Neuronal stem cell (in vitro differentiated cells): ENCODE results near the gene RABL6.

Experiments
- DNase-seq: peaks from one replicate; pipeline ENCODE4 v3.0.0-alpha.2; 2013; ENCODE audit warnings: low spot score
- H2AFZ ChIP-seq: one replicate; pipeline ENCODE4 v1.6.1; 2013; ENCODE audit warnings: mild to moderate bottlenecking, low read length, inconsistent platforms
- H2AK5ac ChIP-seq: 2 replicates; pipeline ENCODE4 v1.6.1; 2013; ENCODE audit warnings: low read depth, mild to moderate bottlenecking, inconsistent platforms, low read length, moderate library complexity, mixed read lengths
- H2BK120ac ChIP-seq: 2 replicates; pipeline ENCODE4 v1.6.1; 2013; ENCODE audit warnings: low read depth, mild to moderate bottlenecking, inconsistent platforms, low read length, moderate library complexity, mixed read lengths
- H2BK12ac ChIP-seq: one replicate; pipeline ENCODE4 v1.6.1; 2013; ENCODE audit warnings: low read length, inconsistent platforms
- H2BK15ac ChIP-seq: 2 replicates; pipeline ENCODE4 v1.6.1; 2013; ENCODE audit warnings: mild to moderate bottlenecking, low read length, inconsistent platforms, mixed read lengths
- H2BK5ac ChIP-seq: one replicate; pipeline ENCODE4 v1.6.1; 2013; ENCODE audit warnings: inconsistent platforms, mild to moderate bottlenecking, low read length, moderate library complexity
- H3K14ac ChIP-seq: one replicate; pipeline ENCODE4 v1.6.1; 2013; ENCODE audit warnings: low read length, inconsistent platforms
- H3K18ac ChIP-seq: 2 replicates; pipeline ENCODE4 v1.6.1; 2013; ENCODE audit warnings: low read length, inconsistent platforms
- H3K23ac ChIP-seq: 2 replicates; pipeline ENCODE4 v1.6.1; 2013; ENCODE audit warnings: low read depth, mild to moderate bottlenecking, mixed read lengths, low read length, inconsistent platforms; ENCODE audit not compliant: poor library complexity
- H3K27ac ChIP-seq: replicated peaks from 3 replicates; pipeline ENCODE4 v1.5.1; 2013; ENCODE audit warnings: low read length, inconsistent platforms
- H3K27me3 ChIP-seq, 3 experiments: 2 replicates each; pipeline ENCODE4 v1.6.1; 2013; ENCODE audit warnings: low read length in 3 of 3, mild to moderate bottlenecking in 2 of 3, inconsistent platforms in 1 of 3, low read depth in 1 of 3, mixed read lengths in 1 of 3, moderate library complexity in 1 of 3; ENCODE audit not compliant: control insufficient read depth in 3 of 3, insufficient read depth in 3 of 3
- H3K36me3 ChIP-seq, 2 donors: replicated peaks in 1 of 2; 2 replicates each; pipeline ENCODE4 v1.6.1; 2013; ENCODE audit warnings: low read length in 2 of 2; ENCODE audit not compliant: control insufficient read depth in 2 of 2, insufficient read depth in 2 of 2
- H3K4ac ChIP-seq: 2 replicates; pipeline ENCODE4 v1.6.1; 2013; ENCODE audit warnings: inconsistent platforms, mild to moderate bottlenecking, low read length, moderate library complexity
- H3K4me1 ChIP-seq, 2 donors: 1 replicate in 1 of 2; 2 replicates in 1 of 2; pipeline ENCODE4 v1.6.1; 2013; ENCODE audit warnings: low read length in 2 of 2, low read depth in 1 of 2; ENCODE audit not compliant: control insufficient read depth in 2 of 2, insufficient read depth in 1 of 2
- H3K4me2 ChIP-seq: one replicate; pipeline ENCODE4 v1.6.1; 2013; ENCODE audit warnings: mild to moderate bottlenecking, low read length, inconsistent platforms; ENCODE audit not compliant: insufficient read depth, poor library complexity, severe bottlenecking
- H3K4me3 ChIP-seq, 2 donors: 2 replicates each; pipeline ENCODE4 v1.5.1; 2013; ENCODE audit warnings: low read length in 2 of 2, mild to moderate bottlenecking in 2 of 2, inconsistent platforms in 1 of 2, moderate library complexity in 1 of 2
- H3K79me1 ChIP-seq: one replicate; pipeline ENCODE4 v1.6.1; 2013; ENCODE audit warnings: low read depth, mild to moderate bottlenecking, inconsistent platforms, low read length, moderate library complexity
- H3K9ac ChIP-seq: one replicate; pipeline ENCODE4 v1.6.1; 2013; ENCODE audit warnings: mild to moderate bottlenecking, low read depth, low read length, inconsistent platforms; ENCODE audit not compliant: poor library complexity
- H3K9me3 ChIP-seq, 2 donors: replicated peaks in 1 of 2; 2 replicates each; pipeline versions ENCODE3 to v1.6.1; 2013; ENCODE audit warnings: low read length in 2 of 2, mild to moderate bottlenecking in 2 of 2, inconsistent platforms in 1 of 2, low read depth in 1 of 2, mixed read lengths in 1 of 2, moderate library complexity in 1 of 2; ENCODE audit not compliant: control insufficient read depth in 2 of 2, insufficient read depth in 1 of 2
- H4K8ac ChIP-seq: one replicate; pipeline ENCODE4 v1.6.1; 2013; ENCODE audit warnings: low read depth, mild to moderate bottlenecking, inconsistent platforms, low read length, moderate library complexity
- H4K91ac ChIP-seq: one replicate; pipeline ENCODE4 v1.6.1; 2013; ENCODE audit warnings: low read length, low read depth, mild to moderate bottlenecking, inconsistent platforms; ENCODE audit not compliant: poor library complexity
- WGBS, 2 donors: extraction: QIAGEN DNeasy Blood & Tissue Kit; methylation state at CpG; one replicate each; pipeline ENCODE4 v1.1.7; 2013; ENCODE audit warnings: missing lambda C conversion rate in 2 of 2, mixed read lengths in 1 of 2; ENCODE audit not compliant: insufficient read length in 2 of 2, insufficient replicate concordance in 1 of 2; ENCODE audit errors: extremely low coverage in 2 of 2; 5-methylcytosine and 5-hydroxymethylcytosine counted together

The RABL6 gene

DNA sequence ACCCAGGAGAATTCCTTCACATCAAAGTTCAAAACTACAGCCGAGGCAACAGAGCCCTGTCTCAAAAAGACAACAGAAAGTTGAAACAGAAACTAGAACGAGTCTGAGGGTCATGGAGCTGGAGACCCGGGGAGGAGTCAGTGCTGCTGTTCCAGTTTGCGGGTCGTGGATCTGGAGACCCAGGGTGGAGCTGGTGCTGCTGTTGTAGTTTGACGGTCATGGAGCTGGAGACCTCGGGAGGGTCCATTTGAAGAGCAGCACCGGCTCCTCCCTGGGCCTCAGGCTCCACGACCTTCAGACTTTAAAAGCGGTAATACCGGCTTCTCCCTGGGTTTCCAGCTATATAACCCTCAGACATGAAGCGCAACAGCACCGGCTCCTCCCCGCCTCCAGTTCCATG is 30.4 kb upstream of the RABL6 start:
- no CpG with 5 or more reads among the region's 14 CpGs for WGBS, 2 donors
- H3K36me3 ChIP-seq: no peaks in the 10 kb centered on the region
- no peak overlapping the region for H3K23ac ChIP-seq
- H3K9me3 ChIP-seq: peaks cover 6 to 12% of the 10 kb centered on the region in 2 donors
- no peak overlapping the region for H2BK5ac ChIP-seq
- no peak overlapping the region for H3K27ac ChIP-seq
- no peak overlapping the region for H3K4me2 ChIP-seq
- H2AK5ac ChIP-seq: no peak overlapping the region
- no peak overlapping the region for H2BK15ac ChIP-seq
- no peak overlapping the region for H3K18ac ChIP-seq
- no peak overlapping the region for H2BK120ac ChIP-seq
- no peak overlapping the region for H3K4me3 ChIP-seq
- no peak overlapping the region for H4K91ac ChIP-seq
- H3K14ac ChIP-seq: no peak overlapping the region
- H3K4me1 ChIP-seq: no peaks in the 10 kb centered on the region
- H3K9ac ChIP-seq: no peak overlapping the region
- DNase-seq: no peak
- peak overlapping the region; percentile 46 for H2AFZ ChIP-seq
- H3K79me1 ChIP-seq: no peaks in the 10 kb centered on the region
- H2BK12ac ChIP-seq: no peak overlapping the region
- H3K27me3 ChIP-seq: peaks cover 0 to 47% (median 0%) of the 10 kb centered on the region in 3 experiments
- no peak overlapping the region for H4K8ac ChIP-seq
- no peak overlapping the region for H3K4ac ChIP-seq

GRCh38 chr9:136779808-136780207 is 27.9 kb upstream of the RABL6 start:
- Histone ChIP-seq H3K9me3 (no peaks in the 10 kb centered on the region), H3K79me1 (no peaks in the 10 kb centered on the region), H3K9ac (no peak overlapping the region), H2BK120ac (no peak overlapping the region), H3K4me2 (no peak overlapping the region), H3K27me3 (peaks cover 0 to 57% (median 0%) of the 10 kb centered on the region in 3 experiments), H3K23ac (no peak overlapping the region), H3K27ac (no peak overlapping the region), H3K36me3 (no peaks in the 10 kb centered on the region), H2AFZ (no peak overlapping the region), H3K18ac (no peak overlapping the region), H2AK5ac (no peak overlapping the region), H3K4me3 (no peak overlapping the region), H4K8ac (no peak overlapping the region), H3K14ac (no peak overlapping the region), H2BK5ac (no peak overlapping the region), H2BK15ac (no peak overlapping the region), H3K4me1 (peaks cover 0 to under 1% of the 10 kb centered on the region in 2 donors), H4K91ac (no peak overlapping the region), H2BK12ac (no peak overlapping the region), H3K4ac (no peak overlapping the region)
- no peak for DNase-seq
- no CpG with 5 or more reads among the region's 5 CpGs for WGBS, 2 donors

DNA sequence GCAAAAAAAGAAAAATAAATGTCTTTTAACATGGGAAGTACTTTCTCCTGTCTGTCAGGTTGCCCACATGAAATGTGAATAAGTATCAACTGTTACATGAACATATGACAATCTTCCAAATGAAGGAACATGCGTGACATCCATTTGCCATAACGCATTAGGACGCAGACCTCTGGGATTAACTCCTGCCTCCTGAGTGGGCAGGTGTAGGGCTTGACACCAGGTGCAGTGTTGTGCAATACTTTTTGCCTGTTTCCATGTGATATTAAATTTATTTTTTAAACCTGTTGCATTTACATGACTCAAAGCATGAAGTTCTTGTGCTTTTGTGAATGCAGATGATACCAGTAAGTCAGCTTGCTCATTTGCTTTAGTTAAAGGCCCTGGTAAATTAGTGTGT is 25.3 kb upstream of the RABL6 start:
- Histone ChIP-seq H2BK15ac (no peak overlapping the region), H3K9ac (no peak overlapping the region), H3K18ac (no peak overlapping the region), H3K23ac (no peak overlapping the region), H2AK5ac (no peak overlapping the region), H3K4me1 (peaks cover 0 to 4% of the 10 kb centered on the region in 2 donors), H3K4ac (no peak overlapping the region), H2BK120ac (no peak overlapping the region), H3K36me3 (no peaks in the 10 kb centered on the region), H2BK5ac (no peak overlapping the region), H3K27ac (no peak overlapping the region), H2BK12ac (no peak overlapping the region), H3K27me3 (peaks cover 0 to 50% (median 0%) of the 10 kb centered on the region in 3 experiments), H3K79me1 (no peaks in the 10 kb centered on the region), H4K91ac (no peak overlapping the region), H2AFZ (no peak overlapping the region), H3K14ac (no peak overlapping the region), H4K8ac (no peak overlapping the region), H3K4me3 (no peak overlapping the region), H3K4me2 (no peak overlapping the region), H3K9me3 (no peaks in the 10 kb centered on the region)
- no CpG with 5 or more reads among the region's 3 CpGs for WGBS, 2 donors
- DNase-seq: no peak

DNA sequence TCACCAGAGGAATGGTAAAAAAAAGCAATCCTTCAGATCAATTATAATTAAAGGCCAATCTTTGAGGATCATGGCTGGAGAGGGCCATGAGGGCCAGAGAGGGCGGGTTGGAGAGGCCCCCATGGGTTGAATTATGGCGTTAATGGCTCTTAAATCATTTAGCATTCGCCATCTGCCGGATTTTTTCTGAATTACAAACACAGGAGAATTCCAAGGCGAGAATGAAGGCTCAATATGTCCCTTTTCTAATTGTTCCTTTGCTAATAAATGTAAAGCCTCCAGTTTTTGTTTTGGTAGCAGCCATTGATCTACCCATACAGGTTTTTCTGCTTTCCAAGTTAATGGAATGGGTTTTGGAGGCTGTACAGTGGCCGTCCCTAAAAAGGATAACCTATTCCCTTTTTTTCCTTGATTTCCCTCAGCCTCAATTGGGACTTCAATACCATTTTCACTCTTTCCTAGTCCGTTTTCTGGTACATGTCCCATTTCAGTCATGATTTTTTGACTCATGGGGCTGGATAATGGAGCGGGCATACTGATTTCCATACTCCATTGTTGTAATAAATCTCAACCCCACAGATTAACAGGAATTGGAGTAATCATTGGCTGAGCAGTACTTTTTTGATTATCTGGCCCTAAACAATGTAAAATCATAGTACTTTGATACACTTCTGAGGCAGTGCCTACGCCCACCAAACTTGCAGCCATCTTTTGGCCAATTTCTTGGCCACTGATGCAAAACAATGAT is 23.3 kb upstream of the RABL6 start:
- no peak for DNase-seq
- Histone ChIP-seq H3K36me3 (no peaks in the 10 kb centered on the region), H2BK12ac (no peak overlapping the region), H2BK120ac (no peak overlapping the region), H4K8ac (no peak overlapping the region), H3K4me2 (no peak overlapping the region), H3K27ac (no peak overlapping the region), H3K27me3 (peaks cover 0 to 34% (median 0%) of the 10 kb centered on the region in 3 experiments), H2AFZ (no peak overlapping the region), H3K14ac (no peak overlapping the region), H3K79me1 (no peaks in the 10 kb centered on the region), H2BK15ac (no peak overlapping the region), H2BK5ac (no peak overlapping the region), H3K18ac (no peak overlapping the region), H3K4me3 (no peak overlapping the region), H2AK5ac (no peak overlapping the region), H3K23ac (no peak overlapping the region), H3K4me1 (peaks cover 7 to 12% of the 10 kb centered on the region in 2 donors), H3K4ac (no peak overlapping the region), H4K91ac (no peak overlapping the region), H3K9ac (no peak overlapping the region), H3K9me3 (no peaks in the 10 kb centered on the region)
- no CpG with 5 or more reads among the region's 9 CpGs for WGBS, 2 donors
